HFFc6 (cell line): ENCODE measurements around the gene PTPRD. TPM values are rescaled to one million over a fixed set of nuclear protein-coding genes. Genes with fewer than 3 reads are reported as not detected.

Source experiments
- DNase-seq: peaks from one replicate; pipeline ENCODE4 v3.0.0-alpha.2; 2018
- H3K27ac Mint-ChIP-seq: 2 replicates; pipeline ENCODE4 v1.8.0; 2020; ENCODE audit warnings: mild to moderate bottlenecking, mixed read lengths
- H3K27me3 Mint-ChIP-seq: 2 replicates; pipeline ENCODE4 v1.8.0; 2021; ENCODE audit warnings: mild to moderate bottlenecking, moderate library complexity, mixed read lengths; ENCODE audit not compliant: insufficient read depth
- H3K36me3 Mint-ChIP-seq: 2 replicates; pipeline ENCODE4 v1.8.0; 2021; ENCODE audit warnings: low read depth, mixed read lengths
- H3K4me1 Mint-ChIP-seq: 2 replicates; pipeline ENCODE4 v1.8.0; 2020; ENCODE audit warnings: low read depth, mixed read lengths
- H3K4me3 Mint-ChIP-seq: 2 replicates; pipeline ENCODE4 v1.8.0; 2020; ENCODE audit warnings: mild to moderate bottlenecking, moderate library complexity, mixed read lengths
- H3K9me3 Mint-ChIP-seq: 2 replicates; pipeline ENCODE4 v1.8.0; 2020; ENCODE audit warnings: mild to moderate bottlenecking, mixed read lengths
- total RNA-seq, 6 experiments: library from RNA; stranded (reverse); fragmentation: NEBNext Ultra II Directional; extraction: Animal tissue kit (Norgen Biotek cat#: 25700); gene quantifications; 2 replicates in 1 of 6; 3 replicates in 5 of 6; pipeline ENCODE4 v1.2.3, GENCODE V29; 2021
- TF ChIP-seq, protein P1 (sequence below): fragments of 200-600 bp; sonication (generic); IDR thresholded peaks from 2 replicates; pipeline ENCODE4 v1.5.0; 2021; ENCODE audit warnings: antibody characterized with exemption, mild to moderate bottlenecking

The PTPRD gene
- total RNA-seq, 6 experiments from 2014 or later, result not detected

DNA sequence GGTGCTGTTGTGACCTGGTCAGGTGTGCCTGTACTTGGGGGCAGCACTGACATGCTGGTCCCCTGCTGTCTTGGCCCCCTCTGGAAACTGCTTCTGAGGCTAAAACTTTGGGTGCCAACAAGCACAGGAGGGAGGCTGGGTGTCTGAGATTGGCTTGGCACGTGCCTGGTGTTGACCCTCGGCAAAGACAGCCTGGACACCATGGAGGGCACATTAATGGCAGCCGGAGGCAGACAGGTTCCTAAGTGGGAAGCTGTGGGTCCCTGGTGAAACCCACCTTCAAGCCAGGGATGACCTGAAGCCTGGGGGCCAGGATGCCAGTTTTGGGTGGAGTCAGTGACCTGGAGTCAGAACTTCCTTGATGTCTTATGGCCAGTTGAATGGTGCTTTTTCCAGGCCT lies 894.1 kb downstream of the PTPRD start:
- DNase-seq, result no peak
- Mint-ChIP-seq H3K27ac (no peak overlapping the region), H3K36me3 (peaks cover 4% of the 10 kb centered on the region; the same call in 1 of the 2 replicates), H3K9me3 (peaks cover 37% of the 10 kb centered on the region), H3K27me3 (no peaks in the 10 kb centered on the region; the same call in 1 of the 2 replicates), H3K4me1 (no peaks in the 10 kb centered on the region), H3K4me3 (no peak overlapping the region)
- TF ChIP-seq, protein P1, sequence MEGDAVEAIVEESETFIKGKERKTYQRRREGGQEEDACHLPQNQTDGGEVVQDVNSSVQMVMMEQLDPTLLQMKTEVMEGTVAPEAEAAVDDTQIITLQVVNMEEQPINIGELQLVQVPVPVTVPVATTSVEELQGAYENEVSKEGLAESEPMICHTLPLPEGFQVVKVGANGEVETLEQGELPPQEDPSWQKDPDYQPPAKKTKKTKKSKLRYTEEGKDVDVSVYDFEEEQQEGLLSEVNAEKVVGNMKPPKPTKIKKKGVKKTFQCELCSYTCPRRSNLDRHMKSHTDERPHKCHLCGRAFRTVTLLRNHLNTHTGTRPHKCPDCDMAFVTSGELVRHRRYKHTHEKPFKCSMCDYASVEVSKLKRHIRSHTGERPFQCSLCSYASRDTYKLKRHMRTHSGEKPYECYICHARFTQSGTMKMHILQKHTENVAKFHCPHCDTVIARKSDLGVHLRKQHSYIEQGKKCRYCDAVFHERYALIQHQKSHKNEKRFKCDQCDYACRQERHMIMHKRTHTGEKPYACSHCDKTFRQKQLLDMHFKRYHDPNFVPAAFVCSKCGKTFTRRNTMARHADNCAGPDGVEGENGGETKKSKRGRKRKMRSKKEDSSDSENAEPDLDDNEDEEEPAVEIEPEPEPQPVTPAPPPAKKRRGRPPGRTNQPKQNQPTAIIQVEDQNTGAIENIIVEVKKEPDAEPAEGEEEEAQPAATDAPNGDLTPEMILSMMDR, result no peak

DNA sequence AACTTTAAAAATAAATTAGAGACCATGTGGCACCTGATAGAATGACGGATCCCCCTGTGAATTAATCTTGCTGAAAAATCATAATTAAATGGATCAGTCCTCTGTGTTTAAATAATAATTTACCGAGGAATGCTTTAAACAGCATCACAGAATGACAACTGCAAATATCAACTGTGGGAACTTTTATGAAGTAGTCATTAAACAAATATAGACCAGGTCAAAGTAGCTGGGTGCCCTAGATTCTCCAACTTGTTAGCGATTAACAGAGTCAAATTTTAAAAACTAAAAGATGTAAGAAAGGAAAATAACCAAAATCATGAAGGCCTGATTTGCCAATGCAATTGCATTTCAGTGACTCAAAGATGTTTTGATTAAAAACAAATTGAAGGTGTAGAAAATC lies 933.4 kb downstream of the PTPRD start:
- H3K9me3 Mint-ChIP-seq, result peaks cover 28% of the 10 kb centered on the region
- DNase-seq, result no peak
- no peak overlapping the region for H3K4me3 Mint-ChIP-seq
- no peaks in the 10 kb centered on the region for H3K4me1 Mint-ChIP-seq
- no peak overlapping the region for H3K27ac Mint-ChIP-seq
- no peaks in the 10 kb centered on the region; the same call in 1 of the 2 replicates for H3K27me3 Mint-ChIP-seq
- no peaks in the 10 kb centered on the region for H3K36me3 Mint-ChIP-seq
- TF ChIP-seq, protein P1, result no peak

DNA sequence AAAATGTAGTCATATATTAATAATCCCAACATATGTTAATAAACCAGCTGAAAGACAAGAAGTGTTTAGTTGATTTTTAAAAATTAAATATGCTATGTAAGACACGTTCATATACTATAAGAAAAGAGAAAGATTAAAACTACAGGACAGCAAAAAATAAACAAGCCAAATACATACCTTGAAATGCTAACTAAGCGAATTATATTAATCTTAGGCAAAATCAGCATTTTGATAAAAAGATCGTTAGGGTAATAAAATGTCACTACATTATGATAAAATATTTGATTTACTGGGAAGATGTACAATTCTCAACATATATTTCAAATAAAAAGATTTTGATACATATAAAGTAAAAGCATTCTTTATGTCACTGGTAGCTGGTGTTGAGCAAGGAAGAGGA lies 938.3 kb downstream of the PTPRD start:
- Mint-ChIP-seq H3K27ac (no peak overlapping the region), H3K4me3 (no peak overlapping the region), H3K36me3 (no peaks in the 10 kb centered on the region; the same call in 1 of the 2 replicates), H3K27me3 (no peaks in the 10 kb centered on the region), H3K4me1 (no peaks in the 10 kb centered on the region), H3K9me3 (peaks cover 36% of the 10 kb centered on the region)
- TF ChIP-seq, protein P1, result no peak
- DNase-seq, result no peak

DNA sequence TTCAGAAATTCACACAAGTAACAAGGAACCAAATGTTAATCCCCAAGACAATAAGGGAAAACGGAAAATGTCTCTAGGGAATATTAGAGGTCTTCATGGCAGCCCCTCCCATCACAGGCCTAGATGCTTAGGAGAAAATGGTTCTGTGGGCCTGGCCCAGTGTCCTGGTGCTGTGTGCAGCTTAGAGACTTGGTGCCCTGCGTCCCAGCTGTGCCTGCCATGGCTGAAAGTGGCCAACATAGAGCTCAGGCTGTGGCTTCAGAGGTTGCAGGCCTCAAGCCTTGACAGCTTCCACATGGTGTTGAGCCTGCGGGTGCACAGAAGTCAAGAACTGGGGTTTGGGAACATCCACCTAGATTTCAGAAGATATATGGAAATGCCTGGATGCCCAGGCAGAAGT lies 942.3 kb downstream of the PTPRD start:
- DNase-seq, result no peak
- no peaks in the 10 kb centered on the region; the same call in 1 of the 2 replicates for H3K36me3 Mint-ChIP-seq
- no peaks in the 10 kb centered on the region for H3K27me3 Mint-ChIP-seq
- H3K9me3 Mint-ChIP-seq, result peaks cover 29% of the 10 kb centered on the region
- no peak overlapping the region for H3K4me3 Mint-ChIP-seq
- no peak overlapping the region for H3K27ac Mint-ChIP-seq
- TF ChIP-seq, protein P1, result no peak
- no peaks in the 10 kb centered on the region for H3K4me1 Mint-ChIP-seq

DNA sequence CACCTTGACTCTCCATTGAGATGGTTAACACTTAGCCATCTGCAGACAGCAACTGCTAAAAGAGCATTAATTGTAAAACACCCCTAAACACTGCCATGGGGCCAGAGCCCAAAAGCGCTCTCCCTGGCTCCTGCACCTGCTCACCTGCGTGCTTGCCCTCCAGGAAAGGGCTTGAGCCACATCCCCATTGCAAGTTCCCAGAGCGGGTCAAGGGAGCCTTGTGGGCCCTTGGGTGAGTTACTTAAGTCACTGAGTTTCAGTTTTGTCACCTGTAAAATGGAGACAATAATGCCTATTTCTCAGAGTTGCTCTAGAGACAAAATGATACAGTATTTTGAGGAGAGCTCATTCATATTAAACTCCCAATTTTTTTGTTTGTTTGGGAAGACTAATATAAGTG lies 967.8 kb downstream of the PTPRD start:
- Mint-ChIP-seq H3K27me3 (no peaks in the 10 kb centered on the region; the same call in 1 of the 2 replicates), H3K9me3 (peaks cover 31% of the 10 kb centered on the region)
- no peak for DNase-seq

More for the DNA sequence above, 967.8 kb downstream of the PTPRD start:
- no peak overlapping the region for H3K27ac Mint-ChIP-seq
- TF ChIP-seq, protein P1, result no peak
- no peaks in the 10 kb centered on the region for H3K4me1 Mint-ChIP-seq
- H3K4me3 Mint-ChIP-seq, result no peak overlapping the region
- H3K36me3 Mint-ChIP-seq, result no peaks in the 10 kb centered on the region
